HG02610 (cell line): ENCODE data around the gene KCTD14.

Source experiments
- ATAC-seq: cut with Tn5 transposase; IDR thresholded peaks from one replicate; pipeline ENCODE4 v1.9.1; 2021; ENCODE audit warnings: mild to moderate bottlenecking, moderate library complexity; ENCODE audit not compliant: unreplicated experiment

KCTD14 gene

DNA sequence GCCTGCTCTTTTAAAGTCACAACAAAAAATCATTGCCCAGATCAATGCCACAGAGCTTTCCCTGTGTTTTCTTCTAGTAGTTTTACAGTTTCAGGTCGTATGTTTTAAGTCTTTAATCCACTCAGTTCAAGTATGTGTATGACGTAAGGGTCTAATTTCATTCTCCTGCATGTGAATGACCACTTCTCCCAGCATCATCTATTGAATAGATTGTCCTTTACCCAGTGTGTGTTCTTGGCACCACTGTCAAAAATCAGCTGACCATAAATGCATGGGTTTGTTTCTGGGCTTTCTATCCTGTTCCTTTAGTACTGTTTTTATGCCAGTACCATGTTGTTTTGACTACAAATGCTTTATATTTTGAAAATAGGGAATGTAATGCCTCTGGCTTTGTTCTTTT lies 56.7 kb downstream of the KCTD14 start:
- no peak for ATAC-seq
